ENCODE results near the gene OR52K2.

GRCh38 chr11:4484310-4484709 lies 35.2 kb downstream of the OR52K2 start:
- TF ChIP-seq RERE (CRISPR knock-in tag; IDR thresholded peaks at IDR 0.05; ENCODE audit: borderline replicate concordance), result no peak
- TF ChIP-seq IRF2 (CRISPR knock-in tag; IDR thresholded peaks at IDR 0.05), result no peak
- TF ChIP-seq MTF1 (CRISPR knock-in tag; IDR thresholded peaks at IDR 0.05; ENCODE audit: borderline replicate concordance), result no peak
- TF ChIP-seq STAT6 (CRISPR knock-in tag; IDR thresholded peaks at IDR 0.05), result no peak
- no peak for TF ChIP-seq HBP1 (CRISPR knock-in tag; IDR thresholded peaks at IDR 0.05)
- no peak for TF ChIP-seq ATF3 (IDR thresholded peaks at IDR 0.05)
- no peak for TF ChIP-seq ATF3 (CRISPR knock-in tag; conservative IDR thresholded peaks at IDR 0.05)
- TF ChIP-seq POLR2AphosphoS2 (IDR thresholded peaks at IDR 0.05; ENCODE audit: low read length), result no peak
- no peak for TF ChIP-seq TAF1 (IDR thresholded peaks at IDR 0.05; ENCODE audit: control insufficient read depth, extremely low read depth, insufficient read depth, low read length, severe bottlenecking)
- TF ChIP-seq FIP1L1 (IDR thresholded peaks at IDR 0.05; ENCODE audit: low read depth, low read length, poor library complexity, severe bottlenecking), result no peak
- no peak for TF ChIP-seq KHSRP (IDR thresholded peaks at IDR 0.05)
- no peak for TF ChIP-seq WHSC1 (IDR thresholded peaks at IDR 0.05; ENCODE audit: low read length)

Data from K562 (cell line).